Lung (tissue), 12 donors: ENCODE results near the gene TMED3. TPM values are rescaled to one million over a fixed set of nuclear protein-coding genes. Genes with fewer than 3 reads are reported as not detected.

Experiments used
- ATAC-seq: fragments of 200-7000 bp; cut with Tn5 transposase; one replicate; pipeline ENCODE4 v1.9.1; 2020; ENCODE audit warnings: moderate number of reproducible peaks; ENCODE audit not compliant: insufficient read depth, low FRiP score
- DNase-seq, 3 donors: peaks; one replicate each; pipeline ENCODE4 v3.0.0-alpha.2; 2013 to 2017
- H3K27ac ChIP-seq, 2 donors: one replicate each; pipeline ENCODE4 v1.5.1; 2013; ENCODE audit warnings: mild to moderate bottlenecking in 2 of 2, moderate library complexity in 2 of 2, control low read depth in 1 of 2, inconsistent platforms in 1 of 2, low read depth in 1 of 2, low read length in 1 of 2
- H3K27me3 ChIP-seq, 3 donors: one replicate each; pipeline ENCODE4 v1.5.1; 2013; ENCODE audit warnings: low read length in 2 of 3; ENCODE audit not compliant: control insufficient read depth in 3 of 3, insufficient read depth in 3 of 3
- H3K36me3 ChIP-seq, 4 donors: one replicate each; pipeline ENCODE4 v1.5.1; 2013; ENCODE audit warnings: low read length in 4 of 4, mild to moderate bottlenecking in 1 of 4, moderate library complexity in 1 of 4; ENCODE audit not compliant: control insufficient read depth in 4 of 4, insufficient read depth in 4 of 4
- H3K4me1 ChIP-seq, 5 donors: one replicate each; pipeline ENCODE4 v1.5.1; 2013; ENCODE audit warnings: low read length in 5 of 5, mild to moderate bottlenecking in 2 of 5, moderate library complexity in 1 of 5; ENCODE audit not compliant: control insufficient read depth in 5 of 5, insufficient read depth in 5 of 5
- H3K4me3 ChIP-seq: one replicate; pipeline ENCODE4 v1.5.1; 2013; ENCODE audit warnings: mild to moderate bottlenecking, control low read depth, moderate library complexity
- H3K9ac ChIP-seq, 2 donors: one replicate each; pipeline ENCODE4 v1.5.1; 2013; ENCODE audit warnings: low read length in 2 of 2, control low read depth in 1 of 2; ENCODE audit not compliant: insufficient read depth in 1 of 2
- H3K9me3 ChIP-seq, 4 donors: one replicate each; pipeline ENCODE4 v1.5.1; 2013; ENCODE audit warnings: low read length in 3 of 4, mild to moderate bottlenecking in 1 of 4, moderate library complexity in 1 of 4; ENCODE audit not compliant: control insufficient read depth in 4 of 4, insufficient read depth in 3 of 4
- WGBS, 2 donors: extraction: QIAGEN DNeasy Blood & Tissue Kit; methylation state at CpG; one replicate each; pipeline ENCODE4 v1.1.7; 2013; 5-methylcytosine and 5-hydroxymethylcytosine counted together
- polyA plus RNA-seq, 2 donors: library from polyadenylated mRNA; stranded (reverse); fragments of 200-250 nt; gene quantifications; one replicate each; pipeline ENCODE4 v1.2.1, GENCODE V29; 2013
- total RNA-seq, 2 donors: library from RNA; depleted of rRNA in 1 of 2; stranded (reverse); fragments of >200 nt in 1 of 2; gene quantifications; one replicate each; pipeline ENCODE4 v1.2.1, GENCODE V29; 2014 to 2021
- TF ChIP-seq, protein P1 (sequence below): IDR thresholded peaks from 2 replicates; pipeline ENCODE4 v1.5.1; 2012; ENCODE audit warnings: mild to moderate bottlenecking; ENCODE audit errors: control extremely low read depth, extremely low read depth
- donor health status: control.
- donor health status: control.
- donor health status: Bipolar disorder and iron deficiency.
- donor health status: healthy.
- donor health status: DM: yes; HTN: yes; CAD: no.

The TMED3 gene
- total and polyA plus RNA-seq, 4 donors: 45.2 to 88.2 (median 68.9) TPM

DNA sequence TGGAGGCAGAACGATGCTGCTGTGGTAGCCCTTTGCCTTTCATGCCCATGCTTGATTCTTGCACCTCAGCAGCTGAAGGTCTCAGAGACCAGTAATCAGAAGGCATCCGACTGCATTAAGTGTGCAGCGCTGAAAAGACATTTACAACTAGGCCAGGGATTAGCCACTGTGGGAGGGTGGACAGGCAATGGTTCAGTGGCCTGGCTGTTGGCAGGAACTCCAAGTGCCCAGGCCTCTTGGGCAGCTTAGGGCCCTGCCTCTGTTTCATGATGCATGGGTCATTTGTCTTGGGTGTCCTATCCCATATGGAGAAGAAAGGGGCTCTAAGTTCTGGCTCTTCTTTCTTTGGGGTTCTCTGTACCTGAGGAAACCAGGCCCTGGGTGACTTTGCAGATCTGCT is 11.4 kb downstream of the TMED3 start:
- TF ChIP-seq, protein P1, sequence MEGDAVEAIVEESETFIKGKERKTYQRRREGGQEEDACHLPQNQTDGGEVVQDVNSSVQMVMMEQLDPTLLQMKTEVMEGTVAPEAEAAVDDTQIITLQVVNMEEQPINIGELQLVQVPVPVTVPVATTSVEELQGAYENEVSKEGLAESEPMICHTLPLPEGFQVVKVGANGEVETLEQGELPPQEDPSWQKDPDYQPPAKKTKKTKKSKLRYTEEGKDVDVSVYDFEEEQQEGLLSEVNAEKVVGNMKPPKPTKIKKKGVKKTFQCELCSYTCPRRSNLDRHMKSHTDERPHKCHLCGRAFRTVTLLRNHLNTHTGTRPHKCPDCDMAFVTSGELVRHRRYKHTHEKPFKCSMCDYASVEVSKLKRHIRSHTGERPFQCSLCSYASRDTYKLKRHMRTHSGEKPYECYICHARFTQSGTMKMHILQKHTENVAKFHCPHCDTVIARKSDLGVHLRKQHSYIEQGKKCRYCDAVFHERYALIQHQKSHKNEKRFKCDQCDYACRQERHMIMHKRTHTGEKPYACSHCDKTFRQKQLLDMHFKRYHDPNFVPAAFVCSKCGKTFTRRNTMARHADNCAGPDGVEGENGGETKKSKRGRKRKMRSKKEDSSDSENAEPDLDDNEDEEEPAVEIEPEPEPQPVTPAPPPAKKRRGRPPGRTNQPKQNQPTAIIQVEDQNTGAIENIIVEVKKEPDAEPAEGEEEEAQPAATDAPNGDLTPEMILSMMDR: no peak
- Histone ChIP-seq H3K27ac (no peak overlapping the region), H3K9me3 (peaks cover 0 to 6% (median 0%) of the 10 kb centered on the region in 4 donors), H3K27me3 (no peaks in the 10 kb centered on the region), H3K36me3 (peaks cover 0 to 28% (median 23%) of the 10 kb centered on the region in 4 donors), H3K4me3 (no peak overlapping the region), H3K9ac (no peak overlapping the region), H3K4me1 (no peaks in the 10 kb centered on the region)
- WGBS, 2 donors: 91 to 94% methylated on average over 3 of the region's 3 CpGs
- DNase-seq (no peak), ATAC-seq (no peak)

DNA sequence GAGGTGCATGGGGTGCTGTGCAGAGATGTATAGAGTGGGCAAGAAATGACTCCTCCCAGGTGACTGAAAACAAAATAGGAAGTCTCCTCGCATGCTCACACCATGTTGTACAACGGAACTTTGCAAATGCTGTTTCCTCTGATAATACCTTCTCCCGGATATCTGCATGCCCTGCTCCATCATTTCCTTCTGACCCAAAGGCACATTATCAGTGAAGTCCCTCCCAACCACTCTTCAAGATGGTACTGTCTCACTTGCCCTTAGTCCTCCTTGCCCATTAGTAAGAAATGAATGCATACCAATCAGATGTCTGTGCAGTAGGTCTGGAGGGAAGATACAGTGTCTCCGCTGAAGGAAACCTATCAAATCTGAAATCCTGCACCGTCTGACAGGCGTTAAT is 12.0 kb downstream of the TMED3 start:
- Histone ChIP-seq H3K27ac (no peak overlapping the region), H3K9ac (no peak overlapping the region), H3K9me3 (peaks cover 0 to 6% (median 0%) of the 10 kb centered on the region in 4 donors), H3K4me1 (no peaks in the 10 kb centered on the region), H3K27me3 (no peaks in the 10 kb centered on the region), H3K4me3 (no peak overlapping the region), H3K36me3 (peaks cover 0 to 25% (median 21%) of the 10 kb centered on the region in 4 donors)
- TF ChIP-seq, protein P1: no peak
- no peak for DNase-seq
- 36 to 59% methylated on average over 6 of the region's 6 CpGs for WGBS, 2 donors
- no peak for ATAC-seq

DNA sequence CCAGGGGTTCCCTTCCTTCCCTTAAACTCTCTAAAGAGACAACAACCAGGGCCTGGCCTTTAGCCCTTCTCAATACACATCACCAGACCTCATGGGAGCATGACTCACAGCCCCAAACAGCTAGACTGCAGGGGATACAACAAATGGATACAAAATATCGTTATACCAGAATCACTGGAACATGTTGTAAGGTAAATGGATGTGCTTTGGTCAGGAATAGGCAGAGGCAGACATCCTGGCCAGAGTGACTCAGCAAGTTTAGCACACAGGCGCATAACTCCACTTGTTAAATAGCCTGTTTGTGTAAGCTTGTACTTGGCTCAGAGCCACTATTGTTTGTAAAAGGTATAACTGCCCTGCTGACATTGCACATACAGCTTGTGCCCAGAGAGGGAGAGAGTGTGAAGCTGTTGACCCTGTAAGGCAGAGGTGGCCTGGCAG is 18.3 kb downstream of the TMED3 start:
- 39 to 71% methylated on average over 2 of the region's 2 CpGs for WGBS, 2 donors
- ATAC-seq: no peak

More for the DNA sequence above, 18.3 kb downstream of the TMED3 start:
- H3K9me3 ChIP-seq: peaks cover 0 to 2% (median 0%) of the 10 kb centered on the region in 4 donors
- TF ChIP-seq, protein P1: no peak
- no peak for DNase-seq
- H3K4me3 ChIP-seq: no peak overlapping the region
- H3K4me1 ChIP-seq: peaks cover 0 to 2% (median 0%) of the 10 kb centered on the region in 5 donors
- no peak overlapping the region for H3K9ac ChIP-seq
- no peaks in the 10 kb centered on the region for H3K27me3 ChIP-seq
- no peaks in the 10 kb centered on the region for H3K36me3 ChIP-seq
- no peak overlapping the region for H3K27ac ChIP-seq
